GM23338 (cell line): Measurements from ENCODE around the gene ITCH. TPM values are rescaled to one million over a fixed set of nuclear protein-coding genes. Genes with fewer than 3 reads are reported as not detected.

Source experiments
- ATAC-seq: fragments of 200-7000 bp; cut with Tn5 transposase; 3 replicates; pipeline ENCODE4 v1.9.1; 2020
- DNase-seq: peaks from one replicate; pipeline ENCODE4 v3.0.0-alpha.2; 2015; ENCODE audit warnings: low spot score
- H2AFZ ChIP-seq: fragments of 200-600 bp; sonication (generic); 2 replicates; pipeline ENCODE4 v1.8.0; 2016; ENCODE audit warnings: antibody characterized with exemption, mild to moderate bottlenecking, moderate library complexity
- H3F3A ChIP-seq: fragments of 200-600 bp; sonication (generic); replicated peaks from 2 replicates; pipeline ENCODE4 v1.8.0; 2017; ENCODE audit warnings: antibody characterized with exemption, mixed run types, low read depth
- H3K27ac ChIP-seq: fragments of 200-600 bp; sonication (generic); 2 replicates; pipeline ENCODE4 v1.6.1; 2016; ENCODE audit warnings: low read depth
- H3K27me3 ChIP-seq: fragments of 200-600 bp; sonication (generic); 2 replicates; pipeline ENCODE4 v1.8.0; 2016; ENCODE audit warnings: mild to moderate bottlenecking, mixed run types, moderate library complexity; ENCODE audit not compliant: insufficient read depth
- H3K36me3 ChIP-seq: fragments of 200-600 bp; sonication (generic); 2 replicates; pipeline ENCODE4 v1.8.0; 2016; ENCODE audit warnings: mild to moderate bottlenecking; ENCODE audit not compliant: insufficient read depth
- H3K4me1 ChIP-seq: fragments of 200-600 bp; sonication (generic); 2 replicates; pipeline ENCODE4 v1.8.0; 2016; ENCODE audit warnings: mild to moderate bottlenecking, moderate library complexity; ENCODE audit not compliant: insufficient read depth
- H3K4me2 ChIP-seq: fragments of 200-600 bp; sonication (generic); 2 replicates; pipeline ENCODE4 v1.7.1; 2017; ENCODE audit warnings: mixed run types
- H3K4me3 ChIP-seq: fragments of 200-600 bp; sonication (generic); 2 replicates; pipeline ENCODE4 v1.6.1; 2016; ENCODE audit warnings: mixed run types
- H3K79me2 ChIP-seq: fragments of 200-600 bp; sonication (generic); replicated peaks from 2 replicates; pipeline ENCODE4 v1.8.0; 2017; ENCODE audit warnings: mild to moderate bottlenecking; ENCODE audit not compliant: insufficient read depth
- H3K9me2 ChIP-seq: fragments of 200-600 bp; sonication (generic); 2 replicates; pipeline ENCODE4 v1.8.0; 2017; ENCODE audit not compliant: insufficient read depth
- H4K20me1 ChIP-seq: fragments of 200-600 bp; sonication (generic); replicated peaks from 2 replicates; pipeline ENCODE4 v1.8.0; 2017; ENCODE audit warnings: mild to moderate bottlenecking; ENCODE audit not compliant: insufficient read depth
- H3K27ac Mint-ChIP-seq: 2 replicates; pipeline ENCODE4 v1.8.0; 2020; ENCODE audit warnings: inconsistent platforms, mild to moderate bottlenecking, moderate library complexity, mixed read lengths
- H3K27me3 Mint-ChIP-seq: 3 replicates; pipeline ENCODE4 v1.8.0; 2022; ENCODE audit warnings: low read depth, mild to moderate bottlenecking, moderate library complexity, mixed read lengths, inconsistent platforms; ENCODE audit not compliant: insufficient read depth, poor library complexity
- H3K36me3 Mint-ChIP-seq: 3 replicates; pipeline ENCODE4 v1.8.0; 2021; ENCODE audit warnings: low read depth, mild to moderate bottlenecking, inconsistent platforms, moderate library complexity, mixed read lengths
- H3K4me1 Mint-ChIP-seq: 3 replicates; pipeline ENCODE4 v1.8.0; 2020; ENCODE audit warnings: mild to moderate bottlenecking, inconsistent platforms, mixed read lengths
- H3K4me3 Mint-ChIP-seq: 3 replicates; pipeline ENCODE4 v1.8.0; 2021; ENCODE audit warnings: moderate library complexity, mild to moderate bottlenecking, inconsistent platforms, mixed read lengths
- H3K9me3 Mint-ChIP-seq: 3 replicates; pipeline ENCODE4 v1.8.0; 2020; ENCODE audit warnings: moderate library complexity, mild to moderate bottlenecking, inconsistent platforms, mixed read lengths
- CREB1 ChIP-seq: fragments of 250-450 bp; sonication (Bioruptor Pico); IDR thresholded peaks from 2 replicates; pipeline ENCODE4 v1.5.0; 2020; ENCODE audit warnings: low read depth, mild to moderate bottlenecking, moderate library complexity
- ETS1 ChIP-seq: IDR thresholded peaks from 2 replicates; pipeline ENCODE4 v1.6.1; 2016; ENCODE audit warnings: antibody characterized with exemption
- EZH2 ChIP-seq: fragments of 200-600 bp; sonication (generic); IDR thresholded peaks from one replicate; pipeline ENCODE4 v1.8.0; 2017; ENCODE audit warnings: antibody characterized with exemption, mild to moderate bottlenecking, low read depth; ENCODE audit not compliant: unreplicated experiment
- NANOG ChIP-seq: IDR thresholded peaks from 2 replicates; pipeline ENCODE4 v1.6.1; 2016; ENCODE audit warnings: antibody characterized with exemption, borderline replicate concordance
- POLR2AphosphoS5 ChIP-seq: IDR thresholded peaks from 2 replicates; pipeline ENCODE4 v1.6.1; 2016; ENCODE audit warnings: antibody characterized with exemption, low read depth
- REST ChIP-seq: IDR thresholded peaks from one replicate; pipeline ENCODE4 v1.6.1; 2018; ENCODE audit warnings: antibody characterized with exemption; ENCODE audit not compliant: unreplicated experiment
- ZNF114 ChIP-seq: fragments of 250-450 bp; sonication (Bioruptor Pico); IDR thresholded peaks from 2 replicates; pipeline ENCODE4 v1.5.0; 2020; ENCODE audit warnings: mild to moderate bottlenecking, moderate library complexity
- ZNF331 ChIP-seq: fragments of 250-450 bp; sonication (Bioruptor Pico); IDR thresholded peaks from 2 replicates; pipeline ENCODE4 v1.5.0; 2020; ENCODE audit warnings: low read depth, mild to moderate bottlenecking, moderate library complexity
- ZNF462 ChIP-seq: fragments of 250-450 bp; sonication (Bioruptor Pico); IDR thresholded peaks from 2 replicates; pipeline ENCODE4 v1.5.0; 2020; ENCODE audit warnings: mild to moderate bottlenecking, moderate library complexity
- long read RNA-seq: library from polyadenylated mRNA; unstranded; transcript quantifications from one replicate; pipeline ENCODE4 v2.0.0, GENCODE V29; 2020; ENCODE audit not compliant: unreplicated experiment
- polyA plus RNA-seq: library from polyadenylated mRNA; unstranded; fragments of >200 nt; fragmentation: Nextera tagmentation; extraction: Ambion mirVana; gene quantifications from 2 replicates; pipeline ENCODE4 v1.2.1, GENCODE V29; 2016
- total RNA-seq: library from RNA; depleted of rRNA; stranded (reverse); fragments of >200 nt; shearing (Covaris generic); gene quantifications from 2 replicates; pipeline ENCODE4 v1.2.3, GENCODE V29; 2014; rRNA removed

ITCH gene
- total RNA-seq (24.9 and 31.6 TPM in 2 replicates), polyA plus RNA-seq (16.1 and 16.4 TPM in 2 replicates)
- long read RNA-seq, full-length matches to known transcripts, result 2 of 12 reads
- long read RNA-seq, partial matches to known transcripts, result 6 of 12 reads
- long read RNA-seq, other reads (novel, unspliced or antisense), result 4 of 12 reads

DNA sequence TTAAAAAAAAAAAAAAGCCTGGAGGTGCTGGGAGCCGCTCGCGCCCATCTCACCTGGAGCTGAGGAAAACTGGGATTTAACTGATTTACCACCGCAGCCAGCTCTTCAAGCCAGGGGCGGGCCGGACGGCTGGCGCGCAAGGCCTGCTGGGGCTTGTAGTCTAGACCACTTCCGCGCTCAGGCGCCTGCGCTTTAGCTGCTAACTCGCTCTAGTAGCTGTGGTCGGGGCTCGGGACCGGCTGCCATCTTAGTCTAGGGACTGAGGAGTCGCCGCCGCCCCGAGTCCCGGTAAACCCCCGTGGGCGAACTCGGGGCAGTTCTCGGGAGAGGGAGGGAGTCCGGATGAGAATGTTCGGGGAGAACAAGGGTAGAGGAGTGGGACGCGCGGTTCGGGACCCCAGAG is at the start of gene ITCH:
TSS of gene ITCH (plus strand) at position 212 of the 403 bp plus-strand sequence. CDS start 30,539 bp downstream, outside the sequence.
- TF ChIP-seq ZNF331 (CRISPR knock-in tag) (no peak), EZH2 (no peak), ETS1 (peak; percentile 81), ZNF114 (no peak), POLR2AphosphoS5 (peak; percentile 94), REST (no peak), NANOG (no peak), ZNF462 (no peak), CREB1 (CRISPR knock-in tag) (no peak)
- H4K20me1 ChIP-seq, result peaks cover 26% of the 10 kb centered on the region
- H3K27me3 ChIP-seq, result no peaks in the 10 kb centered on the region
- Mint-ChIP-seq H3K27ac (peak within 1 kb of the TSS; percentile 96), H3K27me3 (peaks cover 12% of the 10 kb centered on the region), H3K4me3 (peak within 1 kb of the TSS; percentile 94), H3K4me1 (peaks cover 17% of the 10 kb centered on the region), H3K36me3 (peaks cover 9% of the 10 kb centered on the region; the same call in 2 of the 3 replicates), H3K9me3 (no peaks in the 10 kb centered on the region)
- no peak within 1 kb of the TSS; the same call in 1 of the 2 replicates for H3K27ac ChIP-seq
- H2AFZ ChIP-seq, result peak within 1 kb of the TSS; percentile 89
- DNase-seq (peak; percentile 99), ATAC-seq (peak; percentile 99)
- H3K79me2 ChIP-seq, result peaks cover 44% of the 10 kb centered on the region
- no peaks in the 10 kb centered on the region for H3K9me2 ChIP-seq
- H3K36me3 ChIP-seq, result no peaks in the 10 kb centered on the region
- H3K4me2 ChIP-seq, result peak within 1 kb of the TSS; percentile 90
- H3F3A ChIP-seq, result 0 out of 2 replicates have a peak, but pooled peaks cover 3% of the 10 kb centered on the region
- peak within 1 kb of the TSS; percentile 94 for H3K4me3 ChIP-seq
- H3K4me1 ChIP-seq, result peaks cover 22% of the 10 kb centered on the region
